Type B pancreatic cell (in vitro differentiated cells): ENCODE results near the gene FBLN2. TPM values are rescaled to one million over a fixed set of nuclear protein-coding genes. Genes with fewer than 3 reads are reported as not detected.

Experiments used
- DNase-seq: peaks from one replicate; pipeline ENCODE4 v3.0.0; 2021; ENCODE audit warnings: mixed read lengths; ENCODE audit not compliant: unreplicated experiment; ENCODE audit errors: extremely low spot score
- H3K27ac Mint-ChIP-seq: 2 replicates; pipeline ENCODE4 v1.8.0; 2021; ENCODE audit warnings: mild to moderate bottlenecking, mixed read lengths
- H3K27me3 Mint-ChIP-seq: 2 replicates; pipeline ENCODE4 v1.8.0; 2021; ENCODE audit warnings: mixed read lengths
- H3K36me3 Mint-ChIP-seq: 2 replicates; pipeline ENCODE4 v1.8.0; 2021; ENCODE audit warnings: mixed read lengths
- H3K4me1 Mint-ChIP-seq: one replicate; pipeline ENCODE4 v1.8.0; 2021; ENCODE audit warnings: mixed read lengths; ENCODE audit not compliant: unreplicated experiment
- H3K4me3 Mint-ChIP-seq: 2 replicates; pipeline ENCODE4 v1.8.0; 2021; ENCODE audit warnings: mild to moderate bottlenecking, mixed read lengths
- H3K9me3 Mint-ChIP-seq: 2 replicates; pipeline ENCODE4 v1.8.0; 2021; ENCODE audit warnings: mixed read lengths
- CTCF ChIP-seq: fragments of 200-600 bp; sonication (generic); conservative IDR thresholded peaks from 2 replicates; pipeline ENCODE4 v1.5.0; 2021; ENCODE audit warnings: antibody characterized with exemption, mild to moderate bottlenecking
- total RNA-seq: library from RNA; stranded (reverse); gene quantifications from 2 replicates; pipeline ENCODE4 v1.2.1, GENCODE V29; 2021; ENCODE audit warnings: low replicate concordance

FBLN2 gene
- total RNA-seq, 1 donor from 2014 or later = 67.6 TPM

GRCh38 chr3:13659221-13659969 is 110.5 kb downstream of the FBLN2 start:
- peaks cover 37% of the 10 kb centered on the region for H3K27me3 Mint-ChIP-seq
- H3K27ac Mint-ChIP-seq = no peak overlapping the region
- no peak for DNase-seq
- no peaks in the 10 kb centered on the region for H3K36me3 Mint-ChIP-seq
- H3K4me3 Mint-ChIP-seq = no peak overlapping the region
- peaks cover 6% of the 10 kb centered on the region for H3K4me1 Mint-ChIP-seq
- no peaks in the 10 kb centered on the region for H3K9me3 Mint-ChIP-seq
- no peak for TF ChIP-seq CTCF

GRCh38 chr3:13660042-13660874 is 111.3 kb downstream of the FBLN2 start:
- H3K36me3 Mint-ChIP-seq = no peaks in the 10 kb centered on the region
- no peak overlapping the region for H3K27ac Mint-ChIP-seq
- peaks cover 6% of the 10 kb centered on the region for H3K4me1 Mint-ChIP-seq
- no peaks in the 10 kb centered on the region for H3K9me3 Mint-ChIP-seq
- peaks cover 37% of the 10 kb centered on the region for H3K27me3 Mint-ChIP-seq
- no peak overlapping the region for H3K4me3 Mint-ChIP-seq
- TF ChIP-seq CTCF = no peak
- DNase-seq = no peak

- DNase-seq = no peak
- Mint-ChIP-seq H3K4me3 (no peak overlapping the region), H3K27ac (no peak overlapping the region), H3K4me1 (peaks cover 6% of the 10 kb centered on the region), H3K9me3 (no peaks in the 10 kb centered on the region), H3K27me3 (peaks cover 30% of the 10 kb centered on the region), H3K36me3 (no peaks in the 10 kb centered on the region)
- no peak for TF ChIP-seq CTCF
These were observed 112.2 kb downstream of the FBLN2 start for GRCh38 chr3:13661121-13661520.

- Mint-ChIP-seq H3K9me3 (no peaks in the 10 kb centered on the region), H3K27me3 (peaks cover 24% of the 10 kb centered on the region), H3K4me3 (no peak overlapping the region), H3K4me1 (peaks cover 5% of the 10 kb centered on the region), H3K27ac (no peak overlapping the region), H3K36me3 (no peaks in the 10 kb centered on the region)
- no peak for TF ChIP-seq CTCF
- no peak for DNase-seq
These were observed 113.4 kb downstream of the FBLN2 start for GRCh38 chr3:13662238-13662847.

GRCh38 chr3:13663781-13664535 is 115.0 kb downstream of the FBLN2 start:
- H3K27me3 Mint-ChIP-seq = peaks cover 21% of the 10 kb centered on the region
- TF ChIP-seq CTCF = no peak
- H3K4me3 Mint-ChIP-seq = no peak overlapping the region
- no peaks in the 10 kb centered on the region for H3K36me3 Mint-ChIP-seq
- no peak overlapping the region for H3K27ac Mint-ChIP-seq
- no peak for DNase-seq
- no peaks in the 10 kb centered on the region for H3K9me3 Mint-ChIP-seq
- no peaks in the 10 kb centered on the region for H3K4me1 Mint-ChIP-seq
